ENCODE data around the gene LRRK1.
A peak's percentile ranks its signal among the peaks of the same experiment; 100 is the strongest.

Gene LRRK1

DNA sequence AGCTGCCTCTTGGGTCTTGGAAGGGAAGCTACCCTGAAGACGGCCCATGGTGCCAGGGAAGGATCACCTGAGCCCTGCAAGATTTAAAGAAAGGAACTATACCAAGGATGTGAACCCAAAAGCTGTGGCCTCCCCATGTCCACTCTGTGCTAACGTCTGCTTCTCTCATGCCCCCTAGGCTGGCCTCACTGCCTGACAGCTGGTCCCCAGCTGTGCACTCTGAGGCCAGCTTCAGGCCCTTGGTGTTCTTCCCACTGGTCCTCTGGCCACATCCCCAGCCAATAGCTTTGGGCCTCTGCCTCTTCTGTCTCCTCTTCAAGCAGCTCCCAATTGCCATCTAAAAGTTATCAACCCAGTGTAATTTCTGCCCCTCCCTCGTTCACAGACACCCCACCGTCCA lies 5.2 kb upstream of the LRRK1 start:
- no peak for DNase-seq

DNA sequence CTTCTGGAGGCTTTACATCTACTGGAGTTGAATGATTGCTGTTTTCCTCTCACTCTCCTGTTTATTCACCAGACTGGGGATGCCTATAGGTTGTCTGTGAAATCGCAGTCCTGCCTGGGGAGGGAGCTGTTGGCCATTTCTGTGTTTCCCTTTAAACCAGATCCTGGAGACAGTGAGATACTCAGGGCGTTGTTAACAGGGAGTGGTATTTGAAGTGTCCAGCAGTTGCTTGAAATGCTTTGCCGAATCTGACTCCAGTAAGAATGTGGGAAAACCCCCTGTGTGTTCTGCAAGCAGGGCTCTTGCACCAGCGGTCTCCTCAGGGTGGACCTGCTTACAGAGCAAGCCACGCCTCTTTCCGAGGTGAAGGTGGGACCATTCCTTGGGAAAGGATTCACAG lies 4.3 kb upstream of the LRRK1 start:
- DNase-seq, result no peak

DNA sequence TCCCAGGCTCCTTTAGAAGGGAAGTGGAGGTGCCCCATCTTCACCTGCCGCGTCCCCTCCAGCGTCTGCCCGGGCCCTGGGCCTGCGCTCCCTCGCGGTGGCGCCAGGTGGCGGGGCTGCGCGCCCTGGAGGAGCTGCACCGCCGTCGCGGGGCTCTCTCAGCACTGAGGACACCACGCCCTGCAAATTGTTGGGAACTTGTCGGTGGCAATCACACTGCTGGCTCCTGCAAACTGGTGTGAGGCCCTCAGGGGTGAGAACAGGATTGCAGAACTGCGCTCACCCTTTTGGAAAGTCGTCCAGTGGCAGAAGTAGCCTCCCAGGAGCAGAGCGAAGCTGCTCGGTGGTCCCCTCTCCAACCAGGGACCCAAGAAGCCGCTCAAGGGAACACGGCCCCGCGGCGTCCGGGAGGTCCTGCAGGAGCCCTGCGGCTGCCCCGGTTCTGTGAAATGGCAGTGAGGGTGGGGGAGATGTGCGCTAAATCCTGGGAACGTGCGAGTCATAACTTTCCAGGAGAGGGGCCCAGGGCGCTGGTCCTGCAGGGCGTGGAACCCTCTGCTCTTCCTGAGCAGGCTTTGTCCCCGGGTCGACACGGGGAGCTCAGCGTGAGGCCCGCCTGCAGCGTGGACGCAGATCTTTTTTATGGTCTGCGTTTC lies 995 bp upstream of the LRRK1 start:
- DNase-seq, result peak; percentile 25

DNA sequence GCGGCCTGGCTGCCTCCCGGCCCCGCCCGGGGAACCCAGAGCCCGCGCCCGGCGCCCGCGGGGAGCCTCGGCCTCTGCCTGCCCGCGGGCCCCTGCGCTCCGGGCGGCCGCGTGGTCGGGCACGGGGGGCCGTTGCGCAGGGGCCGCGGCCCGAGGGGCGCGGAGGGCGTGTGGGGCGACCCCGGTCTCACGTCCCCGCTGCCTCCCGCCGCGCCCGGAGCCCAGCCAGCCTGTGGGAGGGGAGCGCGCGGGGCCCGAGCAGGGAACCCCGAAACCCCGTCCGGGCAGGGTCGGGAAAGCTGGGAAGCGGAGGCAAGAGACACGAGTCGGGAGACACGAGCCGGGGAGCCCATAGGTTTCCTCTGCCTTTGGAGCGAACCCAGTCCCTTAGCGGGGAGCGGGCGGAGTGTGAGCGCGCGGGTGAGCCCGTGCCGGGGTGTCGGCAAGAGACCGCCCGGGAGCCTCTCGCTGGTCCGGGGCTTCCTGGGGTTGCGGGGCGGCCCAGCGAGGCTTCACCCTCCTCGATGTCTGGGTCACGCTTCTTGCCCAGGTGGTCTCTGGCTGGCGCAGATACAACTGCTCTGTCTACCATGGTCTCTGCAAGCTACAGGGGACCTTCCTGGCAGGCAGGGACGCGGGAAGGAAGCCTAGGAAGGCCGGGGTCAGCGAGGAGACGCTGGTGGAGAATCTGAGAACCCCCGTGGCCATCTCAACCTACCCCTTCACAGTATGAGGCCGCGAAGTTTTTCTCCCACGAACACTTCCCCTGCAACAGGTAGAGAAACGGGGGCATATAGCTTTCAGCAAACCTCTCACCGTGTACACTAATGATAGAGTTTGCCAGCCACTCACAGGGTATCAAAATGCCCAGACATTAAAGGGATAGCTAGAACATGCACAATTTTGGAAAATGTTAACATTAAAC lies 586 bp downstream of the LRRK1 start:
- DNase-seq, result no peak

DNA sequence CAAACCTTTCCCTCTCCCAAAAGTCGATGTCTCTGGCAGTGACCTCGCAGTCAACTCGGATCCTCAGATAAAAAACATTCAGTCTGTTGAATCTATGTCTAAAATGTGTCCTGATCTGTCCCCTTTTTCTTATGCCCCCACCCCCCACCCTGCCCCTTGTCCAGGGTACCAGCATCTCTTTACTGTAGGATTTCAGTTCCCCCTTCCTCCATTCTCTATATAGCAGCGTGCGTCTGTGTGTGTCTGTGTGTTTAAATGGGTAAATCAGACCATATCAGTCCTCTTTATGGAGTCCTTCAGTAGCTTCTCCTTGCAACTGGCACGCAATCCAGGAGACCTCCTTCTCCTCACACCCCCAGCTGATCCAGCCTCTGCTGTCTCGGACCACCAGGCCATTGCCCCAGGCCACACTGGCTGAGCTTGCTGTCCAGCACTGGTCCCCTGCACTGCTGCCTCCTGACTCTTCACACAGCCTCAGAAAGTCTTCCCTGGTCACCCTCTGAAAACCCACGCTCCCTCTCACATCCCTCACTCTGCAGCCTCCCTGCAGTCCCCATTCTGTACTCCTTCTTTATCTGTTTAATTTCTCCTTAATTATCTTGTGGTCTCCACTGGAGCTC lies 1.5 kb downstream of the LRRK1 start:
- DNase-seq, result no peak

DNA sequence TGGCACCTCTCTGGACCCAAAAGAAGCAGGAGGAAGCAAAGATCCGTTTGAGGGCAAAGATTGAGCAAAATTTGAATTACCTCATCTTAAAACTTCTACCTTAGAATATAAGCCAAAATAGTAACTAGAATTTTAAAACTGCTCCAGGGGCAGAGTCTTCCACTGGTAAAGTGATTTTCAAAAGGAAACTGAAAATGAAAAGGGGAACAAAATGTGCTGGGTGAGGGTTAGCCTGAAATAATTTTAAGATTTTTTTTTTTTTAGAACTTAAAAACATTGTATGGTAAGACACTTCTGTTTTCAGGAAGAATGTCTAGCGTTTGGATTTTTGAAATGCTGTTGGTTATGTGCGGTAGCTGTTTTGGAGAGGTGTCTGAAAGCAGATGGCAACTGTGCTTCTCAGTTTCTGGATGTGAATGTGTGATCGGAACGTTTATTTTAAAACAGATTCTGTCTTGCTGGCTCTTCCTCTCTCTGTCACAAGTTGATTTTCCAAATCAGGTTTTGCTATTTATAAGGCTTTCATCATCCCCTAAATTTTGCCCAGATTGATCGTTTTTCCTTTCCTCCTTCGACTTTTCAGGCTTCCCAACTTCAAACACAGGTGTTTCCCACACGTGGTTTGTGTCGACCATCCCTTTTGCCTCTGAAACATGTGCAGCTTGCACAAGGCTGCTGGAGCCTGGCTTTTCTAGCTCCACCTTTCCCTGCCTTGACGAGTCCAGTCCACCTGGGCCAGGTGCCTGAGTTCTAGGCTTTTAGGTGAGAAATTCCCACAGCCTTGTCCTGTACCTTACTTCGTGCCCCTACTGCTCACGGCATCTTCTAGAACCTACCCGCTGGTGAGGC lies 3.3 kb downstream of the LRRK1 start:
- no peak for DNase-seq

DNA sequence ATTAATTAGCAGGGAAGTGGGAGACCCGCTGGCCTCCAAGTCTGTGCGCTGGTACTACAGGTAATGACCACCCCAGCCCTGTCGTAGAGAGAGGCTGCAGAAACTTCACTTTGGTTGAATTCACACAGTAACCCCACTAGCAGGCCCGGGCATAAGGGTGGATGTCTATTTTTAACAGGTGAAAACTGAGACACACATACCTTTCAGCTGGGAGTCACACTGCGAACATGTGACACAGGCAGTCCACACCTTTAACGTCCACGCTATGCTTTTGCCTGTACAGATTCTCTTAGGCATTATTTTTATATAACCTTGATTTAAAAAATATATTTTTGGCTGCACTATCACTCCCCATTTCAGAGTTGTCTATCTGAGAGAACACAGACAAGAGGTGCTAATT lies 3.9 kb downstream of the LRRK1 start:
- no peak for DNase-seq

DNA sequence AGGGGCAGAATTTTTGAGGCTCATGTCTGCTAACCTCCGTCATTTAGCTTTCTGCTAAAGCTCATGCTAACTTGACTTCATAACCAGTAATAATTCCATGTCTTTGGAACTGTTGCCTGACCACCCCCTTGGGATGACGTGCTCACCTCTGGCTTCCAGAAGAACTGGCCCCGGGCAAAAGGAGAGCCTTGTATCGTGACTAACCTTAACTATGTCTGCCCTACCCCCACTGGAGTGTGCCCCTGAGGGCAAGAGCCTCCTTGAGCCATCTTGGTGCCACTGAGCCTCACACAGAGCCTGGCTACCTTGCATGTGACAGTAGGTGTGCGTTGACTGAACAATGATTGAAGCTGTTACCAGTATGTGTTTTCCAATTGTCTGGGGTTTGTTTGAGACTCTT lies 4.7 kb downstream of the LRRK1 start:
- no peak for DNase-seq

DNA sequence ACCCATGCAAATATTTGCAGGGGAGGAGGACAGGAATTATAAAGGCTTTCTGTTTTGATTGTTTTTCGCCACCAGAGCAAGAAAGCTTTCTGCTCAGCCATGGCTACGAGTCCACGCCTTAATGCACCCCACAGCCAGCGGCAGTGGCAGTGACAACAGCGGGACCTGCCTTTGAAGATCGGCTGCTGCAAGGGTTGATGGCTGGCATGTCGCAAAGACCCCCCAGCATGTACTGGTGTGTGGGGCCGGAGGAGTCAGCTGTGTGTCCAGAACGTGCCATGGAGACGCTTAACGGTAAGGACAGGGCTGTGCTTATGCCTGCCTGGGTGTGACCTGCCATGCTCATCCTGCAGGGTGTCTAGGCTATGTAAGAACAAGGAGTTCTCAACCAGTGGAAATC lies 5.3 kb downstream of the LRRK1 start:
- DNase-seq, result no peak

DNA sequence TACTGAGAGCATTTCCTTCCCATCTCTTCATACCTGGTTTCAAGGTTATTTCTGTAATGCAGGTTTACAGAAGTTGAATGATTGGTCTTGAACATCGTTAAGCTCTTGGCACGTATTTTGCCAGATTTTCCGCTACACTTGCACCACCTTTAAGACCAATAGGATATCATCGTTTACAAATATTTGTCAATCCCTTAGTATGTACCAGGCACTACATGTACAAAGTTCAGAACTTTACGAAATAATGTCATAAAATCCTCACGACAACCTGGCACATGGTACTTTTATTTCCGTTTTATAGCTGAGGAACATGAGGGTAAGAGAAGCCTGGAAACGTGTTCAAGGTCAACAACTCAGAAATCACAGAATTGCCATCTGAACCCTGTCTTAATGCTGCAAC lies 6.3 kb downstream of the LRRK1 start:
- DNase-seq, result no peak

DNA sequence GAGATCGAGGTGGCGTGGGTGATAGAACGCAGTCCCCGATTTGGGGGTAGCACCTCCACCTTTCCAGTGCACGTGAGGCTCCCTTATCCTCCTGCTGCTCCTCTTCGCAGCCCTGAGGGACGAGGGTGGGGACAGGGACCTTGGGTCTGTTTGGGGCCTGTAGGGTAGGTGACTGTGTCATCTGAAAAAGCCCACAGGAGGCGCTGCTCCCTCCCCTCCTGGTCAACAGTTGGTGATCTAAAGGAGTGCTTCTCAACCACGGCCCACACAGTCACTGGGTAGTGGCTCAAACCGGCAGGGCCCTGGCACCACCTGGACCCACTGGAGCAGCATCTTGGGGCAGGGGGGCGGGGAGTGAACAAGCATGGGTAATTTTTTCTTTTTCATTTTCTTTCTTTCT lies 7.1 kb downstream of the LRRK1 start:
- DNase-seq, result no peak

DNA sequence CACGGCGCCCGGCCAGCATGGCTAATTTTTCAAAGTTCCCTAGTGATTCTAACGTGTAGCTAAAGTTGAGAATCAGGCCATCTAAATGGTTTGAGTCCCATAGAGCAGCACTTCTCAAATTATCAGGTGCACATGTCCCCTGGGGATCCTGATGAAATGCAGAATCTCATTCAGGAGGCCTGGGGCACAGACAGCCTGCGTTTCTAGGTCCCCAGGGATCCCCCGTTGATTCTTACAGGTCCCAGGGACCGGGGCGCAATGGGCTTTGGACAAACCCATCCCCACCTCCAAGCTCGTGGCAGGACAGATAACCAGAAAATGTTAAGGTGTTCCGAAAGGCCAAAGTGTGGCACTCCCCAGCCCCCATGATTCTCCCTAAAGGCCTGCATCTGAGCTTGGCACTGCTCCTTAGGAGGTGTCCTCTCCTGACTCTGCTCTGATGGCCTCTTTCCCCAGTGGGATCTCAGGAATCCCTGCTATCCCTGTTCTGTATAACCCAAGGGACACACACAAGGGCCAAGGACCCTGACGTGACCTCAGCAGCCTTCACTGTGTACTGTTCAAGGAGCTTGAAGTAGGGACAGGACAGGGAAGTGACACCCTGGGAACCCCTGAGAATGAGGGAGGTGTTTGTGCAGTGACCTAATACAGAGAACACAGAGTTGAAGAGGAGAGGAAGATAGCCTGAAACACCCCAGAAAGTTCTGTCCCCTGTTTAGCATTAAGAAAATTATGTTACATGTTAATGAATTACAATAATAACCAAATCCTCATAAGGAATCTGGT lies 8.0 kb downstream of the LRRK1 start:
- no peak for DNase-seq

DNA sequence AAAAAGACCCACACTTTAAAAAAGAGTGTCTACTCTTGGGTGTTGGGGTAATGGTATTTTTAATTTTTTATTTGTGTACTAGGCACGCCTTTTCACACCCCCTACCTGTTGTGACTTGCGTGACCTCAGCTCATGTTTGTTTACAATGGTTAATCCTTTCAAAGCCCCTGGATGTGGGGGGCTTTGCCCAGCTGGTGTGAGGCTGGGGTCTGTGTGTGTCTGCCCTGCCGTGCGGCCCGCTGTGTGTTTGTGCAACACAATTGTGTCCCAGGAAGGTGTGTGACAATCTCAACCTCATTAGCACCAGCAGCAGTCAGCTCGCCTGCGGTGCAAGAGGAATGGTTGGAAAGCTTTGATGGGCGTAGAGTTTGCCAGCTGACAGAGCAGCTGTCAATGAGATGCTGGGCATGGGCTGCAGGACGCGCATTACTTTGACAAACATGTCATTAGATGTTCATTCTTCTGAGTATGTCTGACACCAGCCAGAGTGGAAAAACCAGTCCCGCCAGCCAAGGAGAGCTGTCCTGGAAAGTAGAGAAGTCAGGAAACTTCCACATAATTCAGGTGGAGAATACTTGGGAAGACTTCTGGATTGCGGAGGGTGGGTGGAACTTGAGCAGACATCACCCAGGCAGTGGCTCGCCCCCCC lies 9.6 kb downstream of the LRRK1 start:
- DNase-seq, result no peak

DNA sequence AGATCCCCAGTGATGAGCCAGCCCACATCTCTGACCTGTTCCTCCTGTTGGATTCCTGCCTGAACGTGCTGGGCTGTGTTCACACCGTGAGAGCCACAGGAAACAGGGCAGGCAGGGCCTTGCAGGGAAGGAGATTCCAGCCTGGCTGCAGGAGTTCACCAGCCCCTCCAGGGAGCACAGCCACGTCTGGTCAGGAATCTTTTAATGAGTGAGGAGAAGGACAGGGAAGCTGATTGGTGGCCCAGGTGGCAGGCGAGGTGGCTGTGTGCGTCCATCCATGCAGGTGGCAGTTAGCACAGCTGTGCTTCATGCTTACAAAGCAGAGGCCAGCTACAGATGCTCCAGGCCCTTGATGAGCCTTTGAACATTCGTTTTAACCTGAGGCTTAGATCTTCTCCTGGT lies 10.5 kb downstream of the LRRK1 start:
- no peak for DNase-seq

DNA sequence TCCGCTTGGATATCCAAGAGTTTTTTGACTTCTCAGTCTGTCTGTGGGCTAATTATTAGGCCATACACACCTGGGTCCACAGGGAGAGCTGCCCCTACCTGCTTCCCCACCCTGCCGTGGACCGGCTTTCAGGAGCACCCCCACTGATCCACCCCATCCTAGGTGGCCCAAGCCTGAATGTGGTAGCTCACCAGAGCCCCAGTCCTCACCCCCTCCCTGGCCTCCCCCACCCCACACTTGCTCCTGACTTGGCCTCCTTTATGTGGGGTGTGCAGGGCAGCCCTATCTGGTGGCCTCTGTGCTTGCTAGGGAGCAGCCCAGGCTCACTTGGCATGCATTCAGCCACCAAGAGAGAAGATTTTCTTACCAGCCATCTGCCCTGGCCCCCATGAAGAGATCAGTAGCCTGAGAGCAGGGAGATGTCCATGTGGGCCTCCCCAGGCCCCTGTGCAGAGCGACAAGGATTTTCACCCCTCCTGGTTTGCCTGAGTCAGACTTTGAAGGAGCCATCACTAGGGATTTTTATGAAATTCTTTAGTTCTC lies 11.2 kb downstream of the LRRK1 start:
- DNase-seq, result no peak

DNA sequence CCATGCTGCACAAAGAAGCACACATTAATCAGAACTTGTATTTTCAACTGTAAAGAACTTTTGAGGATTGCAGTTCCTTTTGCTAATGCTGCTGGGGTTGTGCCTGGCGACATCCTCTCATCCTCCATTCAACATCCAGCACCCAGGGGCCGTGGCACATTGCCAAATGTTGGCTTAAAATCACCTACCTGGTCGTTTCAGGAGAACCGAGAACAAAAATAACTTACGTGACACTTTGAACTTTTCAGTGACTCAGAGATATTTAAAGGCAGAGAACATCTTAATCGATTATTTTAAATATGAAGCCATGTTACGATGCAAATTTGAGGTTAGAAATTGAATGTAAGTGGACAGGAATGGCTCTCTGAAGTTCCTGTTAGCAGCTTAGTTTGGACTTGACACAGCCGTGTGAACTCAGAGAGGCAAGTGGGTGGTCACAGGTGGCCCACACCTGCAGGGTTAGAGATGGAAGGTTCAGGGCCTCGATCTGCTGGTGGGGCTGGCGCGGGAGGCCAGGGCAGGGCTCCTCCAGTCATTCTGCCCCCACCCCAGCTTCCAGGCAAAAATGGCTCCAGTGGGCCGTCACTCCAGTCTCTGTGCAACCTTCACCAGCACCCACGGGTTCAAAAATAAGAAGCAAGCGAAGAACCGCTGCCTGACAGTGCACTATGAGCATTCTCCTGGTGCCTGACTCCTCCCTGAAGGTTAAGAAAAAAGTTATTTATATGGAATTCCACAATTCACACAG lies 12.2 kb downstream of the LRRK1 start:
- no peak for DNase-seq

DNA sequence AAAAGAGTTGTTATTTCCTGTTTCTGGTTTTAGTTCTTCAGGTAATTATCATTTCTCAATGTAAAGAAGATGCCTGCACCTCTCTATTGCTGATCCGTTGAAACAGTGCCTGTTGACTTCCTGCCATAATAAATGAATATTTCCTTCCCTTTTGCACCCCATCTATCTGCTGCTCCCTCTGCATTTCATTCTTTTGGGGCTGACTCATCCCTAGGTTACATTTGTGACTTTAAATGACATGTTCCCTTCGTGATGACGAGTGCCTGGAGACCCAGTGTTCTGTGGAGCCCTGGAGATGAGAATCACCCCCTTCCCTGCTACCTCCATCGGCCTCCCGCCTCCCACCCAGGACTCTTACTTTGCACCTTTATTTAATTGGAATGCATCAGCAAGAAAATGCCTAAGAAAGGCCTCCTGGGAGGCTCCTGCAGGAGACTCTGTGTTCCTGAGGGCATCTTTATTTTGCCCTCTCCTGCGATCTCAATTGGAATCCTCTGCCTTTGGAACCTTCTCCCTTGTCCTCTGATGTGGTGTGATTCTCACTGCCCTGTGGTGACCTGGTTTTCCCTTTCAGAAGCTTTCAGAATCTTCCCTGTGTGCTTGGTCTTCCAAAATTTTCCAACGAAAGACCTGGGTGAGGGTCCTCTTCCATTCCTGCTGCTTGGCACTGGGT lies 13.7 kb downstream of the LRRK1 start:
- DNase-seq, result no peak

DNA sequence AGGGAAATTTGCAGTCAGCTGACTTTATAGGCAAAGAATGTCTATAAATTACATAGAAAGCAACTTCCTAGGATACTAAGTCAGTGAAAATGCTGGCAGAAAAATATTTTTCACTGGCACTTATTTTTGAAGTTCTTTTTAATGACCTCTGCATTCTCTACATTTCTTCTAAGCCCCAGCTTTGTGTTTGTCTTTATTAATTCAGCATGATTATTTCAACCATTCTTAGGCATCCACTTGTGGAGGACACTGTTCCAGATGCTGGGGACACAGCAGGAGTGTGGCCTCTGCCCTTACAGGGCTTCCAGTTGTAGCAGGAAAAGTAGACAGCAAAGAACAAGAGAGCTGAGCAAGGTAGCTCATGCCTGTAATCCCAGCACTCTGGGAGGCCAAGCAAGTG lies 15.0 kb downstream of the LRRK1 start:
- no peak for DNase-seq

DNA sequence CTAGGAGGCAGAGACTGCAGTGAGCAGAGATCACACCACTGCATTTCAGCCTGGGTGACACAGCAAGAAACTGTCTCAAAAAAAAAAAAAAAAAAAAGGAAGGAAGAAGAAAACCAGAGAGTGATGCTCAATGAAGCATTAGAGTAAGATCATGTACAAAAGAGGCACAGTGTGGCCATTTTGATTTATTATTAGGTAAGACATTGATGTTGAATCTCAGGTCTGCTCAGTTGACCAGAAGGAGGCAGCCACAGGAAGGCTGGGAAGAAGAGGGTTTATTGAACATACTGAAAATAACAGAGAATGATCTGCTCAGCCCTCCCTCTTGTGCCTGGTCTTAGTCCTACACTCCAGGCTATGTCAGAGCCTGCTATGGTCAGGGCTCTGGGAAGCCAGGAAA lies 15.6 kb downstream of the LRRK1 start:
- no peak for DNase-seq

DNA sequence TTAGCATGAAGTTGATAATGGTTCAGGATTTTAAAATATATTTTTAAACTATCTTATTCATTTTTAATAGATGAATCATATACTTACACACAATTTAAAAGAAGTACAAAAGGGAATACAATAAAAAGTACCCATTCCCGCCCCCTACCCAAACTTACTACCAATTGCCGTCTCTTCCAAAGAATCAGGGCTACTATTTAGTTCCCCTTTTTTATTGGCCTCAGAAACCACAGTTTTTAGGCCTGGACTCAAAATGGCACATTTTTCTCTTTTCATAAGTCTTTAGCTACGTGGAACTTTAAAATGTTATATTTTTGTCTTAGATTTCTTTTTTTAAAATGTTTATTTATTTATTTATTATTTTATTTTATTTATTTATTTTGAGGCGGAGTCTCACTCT lies 18.0 kb downstream of the LRRK1 start:
- no peak for DNase-seq

Measured in stimulated activated naive CD4-positive, alpha-beta T cell treated with Interleukin-2 at 50 U/mL for 16 hours (primary cell).